ENCODE measurements around the gene MYLK4. TPM values are rescaled to one million over a fixed set of nuclear protein-coding genes. Genes with fewer than 3 reads are reported as not detected.

MYLK4 gene
- total and polyA plus RNA-seq, 4 donors, result 0.07 to 0.65 (median 0.39) TPM

GRCh38 chr6:2791450-2791974, 40.8 kb upstream of the MYLK4 start:
- Histone ChIP-seq H3K4me1 (ENCODE audit: control insufficient read depth in 4 of 4, insufficient read depth in 4 of 4, low read length in 3 of 4) (peaks cover 0 to 3% (median 1%) of the 10 kb centered on the region in 4 donors), H3K9ac (ENCODE audit: low read depth in 1 of 2, low read length in 2 of 2) (peak overlapping the region in 1 of 2 donors; percentile 30), H3K27ac (ENCODE audit: low read depth in 1 of 2, low read length in 2 of 2) (peak overlapping the region in 1 of 2 donors; percentile 15), H3K9me3 (ENCODE audit: control insufficient read depth in 4 of 4, low read length in 3 of 4) (no peaks in the 10 kb centered on the region), H3K27me3 (ENCODE audit: control insufficient read depth in 4 of 4, insufficient read depth in 4 of 4, low read length in 3 of 4) (no peaks in the 10 kb centered on the region), H3K4me3 (ENCODE audit: low read depth in 1 of 3, low read length in 3 of 3) (no peak overlapping the region), H3K36me3 (ENCODE audit: control insufficient read depth in 4 of 4, insufficient read depth in 3 of 4, low read depth in 1 of 4, low read length in 3 of 4) (peaks cover 0 to 2% (median 0%) of the 10 kb centered on the region in 4 donors)
- TF ChIP-seq RAD21 (IDR thresholded peaks at IDR 0.05), result no peak
- no peak for TF ChIP-seq FOXA1 (IDR thresholded peaks at IDR 0.05)
- TF ChIP-seq NR2F2 (IDR thresholded peaks at IDR 0.05), result peak; percentile 2
- no peak for TF ChIP-seq FOXA2 (IDR thresholded peaks at IDR 0.05)
- no peak for TF ChIP-seq HNF4G (IDR thresholded peaks at IDR 0.05)
- TF ChIP-seq JUND (IDR thresholded peaks at IDR 0.05), result no peak
- DNase-seq (ENCODE audit: low spot score), result no peak
- 68% methylated on average over 4 of the region's 4 CpGs for WGBS

GRCh38 chr6:2790588-2791449, 40.1 kb upstream of the MYLK4 start:
- 63% methylated on average over 11 of the region's 11 CpGs for WGBS

More at GRCh38 chr6:2790588-2791449, 40.1 kb upstream of the MYLK4 start:
- H3K36me3 ChIP-seq (ENCODE audit: control insufficient read depth in 4 of 4, insufficient read depth in 3 of 4, low read depth in 1 of 4, low read length in 3 of 4), result peaks cover 0 to 3% (median under 1%) of the 10 kb centered on the region in 4 donors
- H3K27me3 ChIP-seq (ENCODE audit: control insufficient read depth in 4 of 4, insufficient read depth in 4 of 4, low read length in 3 of 4), result no peaks in the 10 kb centered on the region
- H3K4me3 ChIP-seq (ENCODE audit: low read depth in 1 of 3, low read length in 3 of 3), result no peak overlapping the region
- no peaks in the 10 kb centered on the region for H3K9me3 ChIP-seq (ENCODE audit: control insufficient read depth in 4 of 4, low read length in 3 of 4)
- H3K4me1 ChIP-seq (ENCODE audit: control insufficient read depth in 4 of 4, insufficient read depth in 4 of 4, low read length in 3 of 4), result peaks cover 0 to 3% (median 1%) of the 10 kb centered on the region in 4 donors
- no peak overlapping the region for H3K9ac ChIP-seq (ENCODE audit: low read depth in 1 of 2, low read length in 2 of 2)
- TF ChIP-seq JUND (IDR thresholded peaks at IDR 0.05) (no peak), FOXA2 (IDR thresholded peaks at IDR 0.05) (no peak), YY1 (IDR thresholded peaks at IDR 0.05) (no peak), RXRA (IDR thresholded peaks at IDR 0.05) (peak; percentile 27 to 47), RAD21 (IDR thresholded peaks at IDR 0.05) (peak; percentile 92 to 94), ZBTB33 (IDR thresholded peaks at IDR 0.05) (no peak), CTCF (IDR thresholded peaks at IDR 0.05; ENCODE audit: low read depth, low read length, missing input control) (peak; percentile 80), EGR1 (IDR thresholded peaks at IDR 0.05; ENCODE audit: low read depth in 2 of 2) (no peak), HNF4A (conservative IDR thresholded peaks at IDR 0.05) (no peak), NR2F2 (IDR thresholded peaks at IDR 0.05) (peak; percentile 60)
- TF ChIP-seq, protein P1, sequence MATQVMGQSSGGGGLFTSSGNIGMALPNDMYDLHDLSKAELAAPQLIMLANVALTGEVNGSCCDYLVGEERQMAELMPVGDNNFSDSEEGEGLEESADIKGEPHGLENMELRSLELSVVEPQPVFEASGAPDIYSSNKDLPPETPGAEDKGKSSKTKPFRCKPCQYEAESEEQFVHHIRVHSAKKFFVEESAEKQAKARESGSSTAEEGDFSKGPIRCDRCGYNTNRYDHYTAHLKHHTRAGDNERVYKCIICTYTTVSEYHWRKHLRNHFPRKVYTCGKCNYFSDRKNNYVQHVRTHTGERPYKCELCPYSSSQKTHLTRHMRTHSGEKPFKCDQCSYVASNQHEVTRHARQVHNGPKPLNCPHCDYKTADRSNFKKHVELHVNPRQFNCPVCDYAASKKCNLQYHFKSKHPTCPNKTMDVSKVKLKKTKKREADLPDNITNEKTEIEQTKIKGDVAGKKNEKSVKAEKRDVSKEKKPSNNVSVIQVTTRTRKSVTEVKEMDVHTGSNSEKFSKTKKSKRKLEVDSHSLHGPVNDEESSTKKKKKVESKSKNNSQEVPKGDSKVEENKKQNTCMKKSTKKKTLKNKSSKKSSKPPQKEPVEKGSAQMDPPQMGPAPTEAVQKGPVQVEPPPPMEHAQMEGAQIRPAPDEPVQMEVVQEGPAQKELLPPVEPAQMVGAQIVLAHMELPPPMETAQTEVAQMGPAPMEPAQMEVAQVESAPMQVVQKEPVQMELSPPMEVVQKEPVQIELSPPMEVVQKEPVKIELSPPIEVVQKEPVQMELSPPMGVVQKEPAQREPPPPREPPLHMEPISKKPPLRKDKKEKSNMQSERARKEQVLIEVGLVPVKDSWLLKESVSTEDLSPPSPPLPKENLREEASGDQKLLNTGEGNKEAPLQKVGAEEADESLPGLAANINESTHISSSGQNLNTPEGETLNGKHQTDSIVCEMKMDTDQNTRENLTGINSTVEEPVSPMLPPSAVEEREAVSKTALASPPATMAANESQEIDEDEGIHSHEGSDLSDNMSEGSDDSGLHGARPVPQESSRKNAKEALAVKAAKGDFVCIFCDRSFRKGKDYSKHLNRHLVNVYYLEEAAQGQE (IDR thresholded peaks at IDR 0.05), result no peak
- peak; percentile 56 for DNase-seq (ENCODE audit: low spot score)
- peak overlapping the region; percentile 19 to 42 for H3K27ac ChIP-seq (ENCODE audit: low read depth in 1 of 2, low read length in 2 of 2)
